IMR-90 (cell line): ENCODE measurements around the gene HDGFL2. TPM values are rescaled to one million over a fixed set of nuclear protein-coding genes. Genes with fewer than 3 reads are reported as not detected.

Experiments used
- CEBPB ChIP-seq: IDR thresholded peaks from 2 replicates; pipeline ENCODE4 v1.6.1; 2012; ENCODE audit warnings: low read depth, low read length, improper control_type of control experiment
- NFE2L2 ChIP-seq: fragments of 150-350 bp; IDR thresholded peaks from 2 replicates; pipeline ENCODE4 v1.6.1; 2016; ENCODE audit warnings: low read depth, mild to moderate bottlenecking, low read length
- POLR2A ChIP-seq: IDR thresholded peaks from 2 replicates; pipeline ENCODE4 v1.6.1; 2012; ENCODE audit warnings: mild to moderate bottlenecking, low read depth, low read length
- RAD21 ChIP-seq: IDR thresholded peaks from 2 replicates; pipeline ENCODE4 v1.6.1; 2012; ENCODE audit warnings: low read length, improper control_type of control experiment
- SMC3 ChIP-seq: fragments of 150-350 bp; IDR thresholded peaks from 2 replicates; pipeline ENCODE4 v1.6.1; 2016; ENCODE audit warnings: low read depth, mild to moderate bottlenecking, antibody characterized with exemption, low read length, moderate library complexity
- polyA plus RNA-seq, 3 experiments: library from polyadenylated mRNA; depleted of rRNA; stranded (reverse); fragments of >200 nt; gene quantifications; 2 replicates each; pipeline ENCODE4 v1.2.3, GENCODE V29; 2012; ENCODE audit warnings: low replicate concordance in 1 of 3
- total RNA-seq: library from RNA; depleted of rRNA; stranded (reverse); fragments of >200 nt; gene quantifications from 2 replicates; pipeline ENCODE4 v1.2.3, GENCODE V29; 2012
- TF ChIP-seq, protein P1 (sequence below): fragments of 150-350 bp; IDR thresholded peaks from 2 replicates; pipeline ENCODE4 v1.6.1; 2016; ENCODE audit warnings: low read depth, mild to moderate bottlenecking, low read length, moderate library complexity, borderline replicate concordance

HDGFL2 gene
- total and polyA plus RNA-seq, 2 of the 4 experiments (the other 2 are of a cell fraction): 35.8 to 48.5 TPM

DNA sequence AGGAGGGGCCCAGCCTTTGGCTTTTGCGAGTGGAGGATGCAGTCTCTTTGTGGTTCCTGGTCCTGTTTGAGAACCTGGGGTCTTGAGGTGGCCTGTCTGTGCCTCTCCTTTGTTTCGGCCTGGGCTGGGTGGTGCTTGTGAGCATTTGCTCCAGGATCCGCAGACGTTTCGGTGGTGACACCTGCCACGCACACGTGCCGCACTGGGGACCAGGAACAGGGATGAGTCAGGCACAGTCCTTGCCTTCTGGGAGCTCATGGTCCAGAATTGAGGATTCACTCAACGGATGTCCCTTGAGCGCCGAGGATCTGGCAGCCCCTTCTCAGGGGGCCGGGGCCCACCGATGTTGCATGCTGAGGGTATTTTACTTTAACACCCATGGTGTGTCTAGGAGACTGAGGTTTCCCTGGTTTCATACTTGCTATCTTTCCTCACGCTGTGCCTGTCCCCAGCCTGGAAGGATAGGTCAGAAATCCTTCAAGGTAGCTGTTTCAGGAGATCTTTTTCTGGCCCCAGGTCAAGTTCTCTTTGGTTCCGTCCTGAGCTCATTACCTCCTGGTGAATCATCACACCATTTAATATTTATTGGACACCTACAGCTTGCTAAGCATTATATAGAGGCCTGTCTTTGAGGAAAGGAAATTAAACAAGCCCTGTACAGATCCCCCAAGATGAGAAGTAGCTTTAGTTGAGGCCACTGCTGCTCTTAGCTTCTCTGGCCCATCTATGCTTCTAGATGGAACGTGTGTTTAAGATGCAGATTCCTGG lies 5.1 kb downstream of the HDGFL2 start (continued):
- TF ChIP-seq RAD21 (no peak), CEBPB (no peak), SMC3 (no peak), NFE2L2 (no peak), POLR2A (no peak)
- TF ChIP-seq, protein P1, sequence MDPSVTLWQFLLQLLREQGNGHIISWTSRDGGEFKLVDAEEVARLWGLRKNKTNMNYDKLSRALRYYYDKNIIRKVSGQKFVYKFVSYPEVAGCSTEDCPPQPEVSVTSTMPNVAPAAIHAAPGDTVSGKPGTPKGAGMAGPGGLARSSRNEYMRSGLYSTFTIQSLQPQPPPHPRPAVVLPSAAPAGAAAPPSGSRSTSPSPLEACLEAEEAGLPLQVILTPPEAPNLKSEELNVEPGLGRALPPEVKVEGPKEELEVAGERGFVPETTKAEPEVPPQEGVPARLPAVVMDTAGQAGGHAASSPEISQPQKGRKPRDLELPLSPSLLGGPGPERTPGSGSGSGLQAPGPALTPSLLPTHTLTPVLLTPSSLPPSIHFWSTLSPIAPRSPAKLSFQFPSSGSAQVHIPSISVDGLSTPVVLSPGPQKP: no peak
